Activated CD8-positive, alpha-beta memory T cell treated with anti-CD3 and anti-CD28 coated beads, Interleukin-2, amount 50 U/mL, for 1 hour (primary cell): Measurements from ENCODE around the gene OSCP1.
"Not testable (repeated sequence)": the region's sequence is repeated elsewhere in the genome, so short reads cannot be mapped to it uniquely, and the experiment has no call there.

ENCODE experiments used
- DNase-seq: peaks from one replicate; pipeline ENCODE4 v3.0.0-alpha.2; 2020; ENCODE audit errors: extremely low read depth

OSCP1 gene, protein sequence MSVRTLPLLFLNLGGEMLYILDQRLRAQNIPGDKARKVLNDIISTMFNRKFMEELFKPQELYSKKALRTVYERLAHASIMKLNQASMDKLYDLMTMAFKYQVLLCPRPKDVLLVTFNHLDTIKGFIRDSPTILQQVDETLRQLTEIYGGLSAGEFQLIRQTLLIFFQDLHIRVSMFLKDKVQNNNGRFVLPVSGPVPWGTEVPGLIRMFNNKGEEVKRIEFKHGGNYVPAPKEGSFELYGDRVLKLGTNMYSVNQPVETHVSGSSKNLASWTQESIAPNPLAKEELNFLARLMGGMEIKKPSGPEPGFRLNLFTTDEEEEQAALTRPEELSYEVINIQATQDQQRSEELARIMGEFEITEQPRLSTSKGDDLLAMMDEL

GRCh38 chr1:36450270-36450918 is at the start of gene OSCP1:
Gene OSCP1, minus strand, starts transcription at chr1:36450451. Its CDS starts 82 bp downstream, at chr1:36450369.
- DNase-seq = peak; percentile 63

- DNase-seq = no peak
Observed at GRCh38 chr1:36497207-36497606, 47.0 kb upstream of the OSCP1 start.

GRCh38 chr1:36494971-36495370 is 44.7 kb upstream of the OSCP1 start:
- no peak for DNase-seq

DNA sequence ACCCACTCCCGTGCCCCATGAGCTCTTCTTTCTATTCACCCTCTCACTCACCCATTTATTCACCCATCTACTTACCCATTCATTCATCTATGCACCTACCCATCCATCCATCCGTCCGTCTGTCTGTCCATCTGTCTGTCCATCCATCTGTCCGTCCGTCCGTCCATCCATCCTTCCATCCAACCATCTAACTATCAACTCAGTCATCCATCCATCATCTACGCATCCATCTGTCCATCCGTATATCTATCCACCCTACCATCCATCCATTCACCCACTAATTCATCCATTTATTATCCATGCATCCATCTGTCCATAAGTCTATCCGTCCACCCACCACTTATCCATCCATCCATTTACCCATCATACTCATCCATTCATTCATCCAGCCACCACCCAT is 43.3 kb upstream of the OSCP1 start:
- no peak for DNase-seq

DNA sequence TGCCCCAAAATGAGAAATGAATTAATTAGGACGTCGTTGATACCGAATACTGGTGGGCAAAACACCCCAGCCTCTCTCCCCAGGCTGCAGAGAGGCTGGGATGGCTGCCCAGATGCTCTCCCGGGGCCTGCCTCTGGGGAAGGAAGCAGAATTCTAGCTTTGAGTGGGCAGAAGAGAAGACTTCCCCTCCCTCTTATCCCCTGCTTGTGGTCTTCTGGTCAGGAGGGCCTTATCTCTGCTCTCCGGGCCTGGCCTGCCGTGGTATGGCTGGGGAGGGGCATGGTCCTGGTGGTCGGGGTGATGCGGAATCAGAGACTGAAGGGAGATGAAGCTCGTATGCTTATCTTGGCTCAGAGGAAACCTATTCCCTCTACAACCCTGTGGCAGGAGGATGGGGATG is 42.2 kb upstream of the OSCP1 start:
- no peak for DNase-seq

GRCh38 chr1:36489258-36490051 is 39.2 kb upstream of the OSCP1 start:
- DNase-seq = not testable (repeated sequence)

DNA sequence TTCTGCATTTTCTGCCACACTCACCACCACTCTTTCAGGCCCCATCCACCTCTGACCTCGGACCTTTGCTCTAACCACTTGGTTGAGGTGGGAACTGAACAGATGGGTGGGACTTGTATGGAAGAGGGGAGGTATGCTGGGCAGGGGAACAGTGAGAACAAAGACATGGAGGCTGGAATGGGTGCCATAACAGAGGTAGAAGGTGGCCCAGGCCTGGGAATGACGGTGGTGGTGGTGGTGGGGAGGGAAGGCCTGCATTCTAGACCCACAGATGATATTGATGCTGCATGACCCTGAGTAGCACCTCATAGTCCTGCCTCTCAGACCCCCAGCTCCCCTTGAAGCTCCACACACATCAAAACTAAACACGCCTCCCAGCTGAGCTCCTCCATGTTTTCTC is 37.7 kb upstream of the OSCP1 start:
- no peak for DNase-seq

GRCh38 chr1:36487336-36487725 is 37.1 kb upstream of the OSCP1 start:
- DNase-seq = not testable (repeated sequence)

GRCh38 chr1:36486439-36487335 is 36.4 kb upstream of the OSCP1 start:
- no peak for DNase-seq

GRCh38 chr1:36486093-36486438 is 35.8 kb upstream of the OSCP1 start:
- no peak for DNase-seq

DNA sequence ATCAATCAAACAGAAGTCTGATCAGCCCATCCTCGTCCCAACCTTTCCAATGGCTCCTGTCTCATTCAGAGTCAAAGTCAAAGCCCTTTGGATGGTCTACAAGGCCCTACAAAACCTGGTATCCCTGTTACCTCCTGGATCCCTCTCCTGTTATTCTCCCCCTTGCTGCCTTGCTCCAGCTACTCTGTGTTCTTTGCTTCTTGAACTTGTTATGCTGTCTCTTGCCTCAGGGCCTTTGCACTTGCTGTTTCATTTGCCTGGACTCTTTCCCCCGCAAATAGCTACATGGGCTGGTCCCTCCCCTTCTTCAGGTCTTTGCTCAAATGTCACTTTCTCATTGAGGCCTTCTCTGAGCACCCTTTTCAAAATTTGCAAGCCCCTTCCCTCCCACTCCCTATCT is 33.8 kb upstream of the OSCP1 start:
- DNase-seq = no peak

GRCh38 chr1:36482724-36483388 is 32.6 kb upstream of the OSCP1 start, which contains the start of gene CSF3R:
Gene CSF3R, minus strand, starts transcription at chr1:36482913. Its CDS starts 3,417 bp downstream, at chr1:36479496.
- no peak for DNase-seq

- no peak for DNase-seq
Observed at GRCh38 chr1:36481771-36482723, 31.8 kb upstream of the OSCP1 start.

DNA sequence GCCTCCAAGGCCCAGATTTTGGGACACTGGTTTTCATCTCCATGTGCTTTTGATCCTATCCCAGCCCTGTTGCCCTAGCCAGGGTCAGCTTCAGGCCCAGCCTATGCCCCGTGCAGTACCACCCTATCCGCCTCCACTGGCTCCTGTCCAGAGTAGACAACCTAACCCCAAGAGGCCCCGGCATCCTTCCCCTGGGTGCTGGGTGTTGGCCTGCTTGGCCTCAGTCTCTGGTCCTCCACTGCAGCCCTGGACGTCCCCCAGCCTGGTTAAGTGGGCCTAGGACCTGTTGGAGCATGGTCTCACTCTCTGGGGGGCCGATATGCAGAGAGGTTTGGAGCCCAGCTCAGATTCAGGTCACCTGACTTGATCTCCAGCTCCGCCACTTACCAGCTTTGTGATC is 30.8 kb upstream of the OSCP1 start:
- no peak for DNase-seq

DNA sequence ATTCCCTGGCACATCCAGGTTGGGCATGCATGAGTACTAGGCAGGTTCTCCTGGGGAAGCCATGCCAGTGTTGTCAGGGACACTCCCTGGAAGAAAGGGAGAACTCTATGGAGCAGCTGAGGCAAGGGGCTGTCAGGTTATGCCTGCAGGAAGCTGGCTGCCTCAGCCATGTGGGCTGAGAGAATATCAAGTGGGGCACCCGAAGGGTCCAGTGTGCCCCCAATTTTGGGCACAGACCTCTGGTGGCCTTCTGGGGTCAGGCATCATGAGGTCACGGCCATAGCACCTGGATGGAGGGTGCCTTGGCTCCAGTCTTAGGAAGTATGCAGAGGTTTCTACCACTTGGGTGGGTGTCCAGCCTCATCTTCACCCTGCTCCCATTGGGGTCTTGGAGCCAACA is 29.9 kb upstream of the OSCP1 start:
- DNase-seq = no peak

DNA sequence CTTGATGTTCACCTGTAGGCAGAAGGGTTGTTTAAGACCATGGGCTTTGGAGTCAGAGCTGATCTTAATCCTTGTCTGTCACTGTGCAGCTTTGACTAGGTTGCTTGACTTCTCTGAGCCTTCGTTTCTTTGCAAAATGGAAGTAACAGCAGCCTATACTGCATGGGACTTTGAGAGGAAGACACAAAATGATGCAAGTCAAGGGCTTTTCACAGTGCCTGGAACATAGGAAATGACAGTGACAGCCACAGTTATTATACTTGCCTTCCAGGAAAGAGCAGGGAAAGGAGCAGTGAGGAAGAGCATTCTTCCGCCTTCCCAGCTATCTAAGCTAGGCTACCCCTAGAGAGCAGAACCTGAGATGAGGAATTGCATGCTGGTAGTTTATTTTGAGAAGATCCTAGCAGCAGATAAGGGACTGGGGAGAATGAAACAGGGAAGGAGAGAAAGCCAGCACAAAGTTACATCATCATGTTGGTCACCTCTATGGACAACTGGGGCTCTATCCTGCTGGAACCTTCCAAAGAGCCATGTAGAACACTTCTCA is 29.3 kb upstream of the OSCP1 start:
- DNase-seq = no peak

GRCh38 chr1:36477615-36478014 is 27.4 kb upstream of the OSCP1 start:
- not testable (repeated sequence) for DNase-seq

DNA sequence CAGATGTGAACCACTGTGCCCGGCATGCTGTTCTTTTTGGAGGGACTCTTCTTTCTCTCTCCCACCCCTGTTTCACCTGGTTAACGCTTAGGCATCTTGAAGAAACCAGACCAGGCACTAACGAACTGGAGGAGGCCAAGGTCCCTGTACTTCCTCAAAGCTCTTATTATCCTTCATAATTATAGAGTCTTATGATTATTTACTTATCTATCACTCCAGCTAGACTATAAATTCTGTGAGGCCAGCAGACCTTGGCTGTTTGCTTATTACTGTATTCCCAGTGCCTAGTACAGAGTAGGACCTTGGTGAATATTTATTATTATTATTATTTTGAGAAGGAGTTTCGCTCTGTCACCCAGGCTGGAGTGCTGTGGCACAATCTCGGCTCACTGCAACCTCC is 26.7 kb upstream of the OSCP1 start:
- no peak for DNase-seq

GRCh38 chr1:36475910-36476604 is 25.8 kb upstream of the OSCP1 start:
- DNase-seq = no peak
